Smooth muscle cell of the brain vasculature (primary cell): ENCODE data around the gene TANC1.

ENCODE experiments used
- DNase-seq: peaks from one replicate; pipeline ENCODE4 v3.0.0-alpha.2; 2012; ENCODE audit warnings: low read depth, low spot score

TANC1 gene

DNA sequence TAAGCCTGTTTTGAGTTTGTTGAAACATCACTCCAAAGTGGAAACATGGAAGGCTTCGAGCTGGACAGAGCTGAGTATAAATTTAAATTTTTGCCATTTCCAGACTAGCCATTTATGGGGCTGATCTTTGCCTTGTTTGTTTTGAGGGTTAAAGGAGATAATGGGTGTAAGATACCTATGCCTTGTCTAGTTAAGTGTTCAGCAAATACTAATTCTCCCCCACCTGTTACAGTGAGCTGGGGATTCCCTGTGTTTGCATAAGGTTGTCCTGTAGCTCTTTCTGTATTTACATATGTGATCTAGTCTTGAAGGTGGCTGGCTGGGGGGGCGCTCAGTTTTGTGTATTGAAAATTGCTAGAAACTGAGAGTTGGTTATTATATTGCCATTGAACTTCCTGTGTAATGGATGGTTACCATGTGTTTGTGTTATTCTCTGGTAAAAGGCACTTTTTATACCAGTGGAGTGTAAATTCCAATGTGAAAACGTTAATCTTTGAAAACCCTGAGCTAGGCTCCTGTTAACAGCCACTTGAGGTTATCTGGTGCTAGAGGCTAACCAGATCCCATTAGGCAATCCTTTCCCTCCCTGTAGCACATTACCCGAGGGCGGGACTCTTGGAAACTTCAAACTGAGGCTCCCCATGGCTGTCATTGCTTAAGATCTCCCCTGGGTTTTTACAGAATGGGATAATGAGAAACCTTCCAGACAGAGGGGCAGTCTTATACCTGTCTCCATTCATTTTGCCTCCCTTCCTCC is 26.7 kb downstream of the TANC1 start:
- DNase-seq = no peak

DNA sequence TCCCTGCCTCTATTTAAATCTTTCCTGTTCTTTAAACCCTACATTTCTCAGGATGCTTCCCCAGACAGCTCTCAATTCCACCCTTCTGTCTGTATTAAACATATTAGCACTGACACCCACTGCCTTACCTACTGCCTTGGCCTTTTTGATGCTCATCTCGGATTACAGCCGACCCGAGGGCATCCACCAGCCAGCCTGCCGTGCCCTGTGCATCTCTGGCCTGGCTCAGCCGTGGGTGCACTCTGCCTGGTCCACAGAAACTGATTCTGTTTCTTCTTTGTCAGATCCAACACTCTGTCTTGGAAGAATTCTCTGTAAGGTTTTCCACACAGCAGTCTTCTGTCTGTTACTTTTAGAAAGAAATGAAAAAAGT is 27.2 kb downstream of the TANC1 start:
- no peak for DNase-seq

DNA sequence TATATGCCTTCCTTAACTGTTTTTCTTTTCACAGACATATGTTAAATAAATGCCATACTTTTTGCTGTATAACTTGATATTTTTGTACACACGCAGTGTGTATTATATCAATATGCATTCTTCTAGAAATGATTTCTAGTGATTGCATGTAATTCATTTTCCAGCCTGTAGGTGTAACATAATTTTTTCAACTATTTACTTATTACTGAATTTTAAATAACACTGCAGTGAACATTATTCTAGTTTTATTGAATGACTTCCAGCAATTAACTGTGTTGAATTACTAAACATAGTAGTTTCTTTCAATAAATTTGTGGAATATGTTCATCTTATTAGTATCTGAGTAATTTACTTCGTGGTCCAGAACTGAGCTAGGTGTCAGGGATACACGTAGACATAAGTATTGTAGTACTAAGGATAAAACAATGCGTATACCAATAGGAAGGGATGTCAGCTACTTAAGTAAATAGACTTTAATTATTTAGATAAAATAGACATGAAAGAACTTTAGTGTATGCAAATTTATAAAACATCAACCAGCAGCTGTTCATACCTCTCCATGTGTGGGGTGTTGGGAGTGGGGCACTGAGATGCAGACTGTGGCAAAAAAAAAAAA is 28.0 kb downstream of the TANC1 start:
- no peak for DNase-seq

DNA sequence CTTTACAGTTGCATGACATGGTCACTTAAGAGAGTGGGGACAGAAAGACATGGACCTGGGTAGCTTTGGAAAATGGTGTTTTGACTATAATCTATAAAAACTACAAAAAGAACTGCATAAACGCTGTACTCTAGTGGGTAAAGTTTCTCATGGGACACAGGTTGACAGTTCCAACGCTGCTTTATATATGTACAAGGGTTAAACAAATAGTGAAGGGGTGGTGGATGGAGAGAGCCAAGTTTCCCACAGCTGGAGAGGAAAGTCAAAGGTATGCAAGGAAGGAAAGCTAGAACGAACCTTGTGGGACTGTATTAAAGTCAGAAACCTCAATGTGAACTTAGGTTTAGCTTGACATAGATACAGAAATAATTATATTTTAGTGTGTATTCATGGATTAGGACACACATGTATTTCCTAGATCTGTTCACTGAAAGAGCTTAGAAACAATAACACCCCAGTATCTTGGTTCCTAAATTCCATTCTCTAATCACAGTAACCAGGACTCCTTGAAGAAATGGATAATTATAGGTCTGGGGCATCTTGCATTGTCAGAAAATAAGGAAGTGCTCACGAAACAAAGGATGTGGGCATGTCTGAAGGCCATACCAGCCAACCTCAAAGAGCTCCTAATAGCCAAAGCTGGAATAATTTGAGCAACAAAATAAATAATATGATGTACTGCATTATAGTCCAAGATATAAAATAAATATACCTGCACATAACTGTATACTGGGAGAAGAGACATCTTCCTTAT is 28.8 kb downstream of the TANC1 start:
- DNase-seq = no peak

DNA sequence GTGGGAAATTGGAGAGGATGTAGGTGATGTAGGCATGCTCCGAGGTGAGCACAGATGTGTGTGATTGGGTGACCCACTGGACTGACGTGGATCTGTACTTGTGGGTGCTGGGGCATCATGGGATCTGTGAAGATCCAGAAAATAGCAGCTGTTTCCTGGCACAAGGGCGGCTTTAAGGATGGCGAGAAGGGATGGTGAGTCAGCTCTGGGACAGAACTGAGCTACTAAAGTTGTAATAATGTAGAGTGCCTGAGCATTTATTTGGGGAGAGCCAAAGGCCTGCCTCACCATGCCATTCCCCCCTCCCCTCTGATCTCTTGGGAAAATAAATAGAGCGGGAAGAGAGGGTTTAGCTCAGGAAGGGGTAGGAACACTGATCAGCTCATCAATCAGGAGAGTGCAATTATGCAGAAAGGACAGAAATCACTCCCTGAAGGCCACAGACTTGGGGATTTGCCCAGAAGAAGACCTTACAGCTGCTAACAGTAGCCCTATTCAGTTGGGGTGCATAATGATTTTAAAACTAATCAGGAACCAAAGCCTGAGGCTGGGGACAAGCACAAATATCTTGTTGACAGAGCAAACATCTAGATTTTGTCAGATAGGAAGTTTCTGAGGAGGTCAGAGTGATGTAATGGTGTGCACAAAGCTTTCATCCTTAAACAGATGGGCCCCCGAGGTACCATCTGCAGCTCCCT is 30.3 kb downstream of the TANC1 start:
- no peak for DNase-seq

DNA sequence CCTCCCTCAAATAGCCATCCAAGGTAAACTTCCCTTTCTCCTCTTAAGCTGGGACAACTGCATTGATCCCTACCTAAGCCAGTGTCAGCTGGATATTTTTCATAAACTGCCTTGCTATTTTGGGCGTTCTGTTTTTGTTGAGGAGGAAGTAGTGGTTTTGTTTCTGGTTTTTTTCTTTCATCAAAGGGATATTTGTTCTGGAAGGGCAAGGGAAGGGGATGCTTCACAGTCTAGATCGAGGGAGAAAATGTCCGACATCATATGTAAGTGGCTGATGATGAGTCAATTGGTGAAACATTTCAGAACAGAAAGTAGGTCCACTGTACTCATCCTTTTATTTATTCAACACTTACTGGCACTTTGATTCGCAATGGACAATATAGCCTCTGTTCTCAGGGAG is 31.0 kb downstream of the TANC1 start:
- no peak for DNase-seq

DNA sequence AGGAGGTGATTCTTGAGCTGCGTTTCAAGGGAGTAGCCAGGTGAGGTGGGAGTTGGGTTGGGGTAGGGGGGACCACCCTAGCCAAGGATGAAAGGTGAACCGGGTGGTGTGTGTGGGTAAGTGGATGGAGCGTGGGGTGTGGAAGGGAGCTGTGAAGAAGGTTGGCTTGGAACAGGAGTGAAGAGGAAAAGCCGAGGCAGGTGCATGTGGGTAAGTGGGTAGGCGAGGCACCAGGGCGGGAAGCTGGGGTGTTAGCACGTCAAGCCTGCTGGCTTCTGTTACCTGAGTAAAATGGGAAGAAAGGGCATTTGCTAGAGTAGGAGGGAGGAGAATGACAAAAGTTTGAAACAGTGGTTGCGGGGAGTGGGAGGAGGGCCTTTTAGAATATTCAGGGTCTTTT is 31.6 kb downstream of the TANC1 start:
- DNase-seq = no peak

DNA sequence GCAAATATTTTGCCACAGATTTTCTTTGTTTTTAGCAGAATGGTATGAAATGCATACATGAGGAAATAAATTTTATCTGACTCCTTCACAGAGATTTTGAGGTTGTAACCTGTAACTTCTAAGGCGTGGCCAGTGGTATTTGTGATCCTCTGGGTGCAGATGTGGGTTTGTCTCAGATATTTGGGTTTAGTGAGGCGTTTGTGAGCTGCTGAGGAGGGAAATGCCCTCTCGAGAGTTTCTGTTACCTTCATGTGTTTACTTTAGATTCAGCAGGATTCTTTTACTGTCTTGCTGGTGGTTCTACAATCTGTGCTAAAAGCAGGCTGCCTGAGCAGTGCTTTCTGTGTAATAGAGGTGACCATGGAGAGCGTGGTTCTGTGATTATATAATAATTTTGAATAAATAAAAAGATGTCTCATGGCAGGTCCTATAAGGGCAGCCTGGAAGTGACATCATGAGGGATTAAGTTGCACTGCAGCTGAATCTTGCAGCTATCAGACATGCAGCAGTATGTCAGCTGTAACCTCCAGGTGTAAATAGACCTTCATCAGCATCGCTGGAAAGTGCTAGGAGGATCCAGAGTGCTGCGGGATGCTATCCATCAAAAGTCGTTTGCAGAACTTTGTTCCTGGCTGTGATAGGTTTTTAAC is 34.1 kb downstream of the TANC1 start:
- DNase-seq = no peak

DNA sequence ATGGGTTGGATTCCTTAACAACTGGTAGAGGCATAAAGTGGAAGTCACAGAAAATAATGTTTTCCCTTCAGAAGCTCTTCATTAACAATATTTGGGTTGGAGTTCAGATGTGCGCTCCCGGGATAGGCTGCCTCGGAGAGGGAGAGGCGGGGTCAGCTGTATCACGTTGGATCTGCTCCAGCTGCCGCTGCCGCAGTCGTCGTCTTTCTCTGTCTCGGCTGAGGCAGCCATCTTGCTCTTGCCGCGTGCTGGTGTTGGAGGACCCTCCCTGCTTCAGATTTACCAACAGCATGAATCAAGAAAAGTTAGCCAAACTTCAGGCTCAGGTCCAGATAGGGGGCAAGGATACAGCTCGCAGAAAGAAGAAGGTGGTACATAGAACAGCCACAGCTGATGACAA is 35.1 kb downstream of the TANC1 start:
- DNase-seq = no peak

DNA sequence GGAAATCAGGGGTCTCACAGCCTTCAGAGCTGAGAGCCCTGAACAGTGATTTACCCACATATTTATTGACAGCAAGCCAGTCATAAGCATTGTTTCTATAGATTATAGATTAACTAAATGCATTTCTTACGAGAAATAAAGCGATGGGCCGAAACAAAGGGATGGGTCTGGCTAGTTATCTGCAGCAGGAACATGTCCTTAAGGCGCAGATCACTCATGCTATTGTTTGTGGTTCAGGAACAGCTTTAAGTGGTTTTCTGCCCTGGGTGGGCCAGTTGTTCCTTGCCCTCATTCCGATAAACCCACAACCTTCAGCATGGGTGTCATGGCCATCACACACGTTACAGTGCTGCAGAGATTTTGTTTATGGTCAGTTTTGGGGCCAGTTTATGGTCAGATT is 36.4 kb downstream of the TANC1 start:
- no peak for DNase-seq

DNA sequence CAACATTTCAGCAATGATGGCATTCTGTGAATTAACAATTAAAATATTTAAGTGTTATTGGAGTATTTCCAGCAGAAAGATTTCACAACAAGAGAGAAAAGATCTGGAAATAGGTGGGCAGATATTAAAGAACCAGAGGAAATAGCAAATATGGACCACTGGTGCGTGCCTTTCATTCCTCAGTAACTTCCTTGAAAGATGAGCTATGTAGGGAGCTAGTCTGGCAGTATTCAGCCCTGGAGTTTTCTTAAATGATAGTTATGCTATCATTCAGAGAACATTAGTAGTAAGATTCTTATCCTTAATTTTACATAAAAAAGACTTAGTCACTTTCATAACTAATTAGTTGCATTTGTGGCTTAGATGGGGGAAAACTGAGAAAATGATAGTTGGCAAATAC is 41.5 kb downstream of the TANC1 start:
- no peak for DNase-seq

DNA sequence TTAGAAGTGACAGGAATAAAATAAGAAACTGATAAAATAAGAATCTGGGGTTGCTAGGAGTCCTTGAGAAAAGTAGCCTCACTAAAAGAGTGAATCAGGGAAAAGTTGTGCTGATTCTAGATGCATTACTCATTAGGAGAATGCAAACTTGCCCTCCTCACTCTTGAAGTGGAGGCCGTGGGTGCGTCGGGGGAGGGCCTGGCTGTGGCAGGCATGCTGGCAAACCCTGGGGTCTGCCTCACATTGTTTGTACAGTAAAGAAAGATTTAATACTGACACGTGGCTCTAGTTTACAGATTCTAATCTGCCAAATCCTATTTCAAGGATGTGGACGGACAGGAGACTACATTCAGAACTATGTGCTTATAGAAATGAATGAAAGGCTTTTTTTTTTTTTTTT is 41.9 kb downstream of the TANC1 start:
- DNase-seq = no peak

DNA sequence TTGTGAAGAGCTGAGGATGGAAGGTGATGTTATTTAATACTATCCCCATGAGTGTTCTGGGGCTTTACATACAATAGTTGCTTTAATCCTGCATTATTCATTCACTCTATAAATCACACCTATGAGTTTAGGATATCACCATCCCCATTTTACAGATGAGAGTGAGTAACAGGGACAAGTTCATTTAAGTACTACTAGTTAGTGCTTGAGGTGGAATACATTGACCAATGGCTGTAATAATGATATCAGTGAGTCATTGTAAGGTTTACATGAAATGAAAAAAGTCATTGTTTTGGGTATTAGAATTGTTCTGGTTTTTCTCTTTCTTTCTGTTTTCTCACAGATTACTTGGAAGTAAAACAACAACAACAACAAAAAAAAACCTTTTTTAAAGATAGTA is 42.5 kb downstream of the TANC1 start:
- DNase-seq = no peak

DNA sequence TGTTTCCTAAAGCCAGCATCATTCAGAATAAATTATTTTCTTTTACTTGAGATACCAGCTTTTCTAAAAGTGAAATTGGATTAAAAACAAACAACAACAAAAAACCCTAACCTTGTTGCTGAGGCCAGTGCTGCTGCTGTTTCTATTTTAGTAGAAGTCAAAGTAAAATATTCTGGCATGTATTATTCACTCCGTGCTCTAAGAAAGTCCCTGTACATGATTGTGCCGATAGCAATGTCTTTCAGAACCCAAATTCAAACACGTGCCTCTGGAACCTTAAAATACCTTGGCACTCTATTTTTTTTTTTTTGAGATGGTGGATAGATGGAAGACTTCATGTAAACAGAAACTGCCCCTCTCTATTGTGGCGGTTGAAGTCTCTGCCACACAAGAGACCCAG is 43.7 kb downstream of the TANC1 start:
- DNase-seq = no peak

DNA sequence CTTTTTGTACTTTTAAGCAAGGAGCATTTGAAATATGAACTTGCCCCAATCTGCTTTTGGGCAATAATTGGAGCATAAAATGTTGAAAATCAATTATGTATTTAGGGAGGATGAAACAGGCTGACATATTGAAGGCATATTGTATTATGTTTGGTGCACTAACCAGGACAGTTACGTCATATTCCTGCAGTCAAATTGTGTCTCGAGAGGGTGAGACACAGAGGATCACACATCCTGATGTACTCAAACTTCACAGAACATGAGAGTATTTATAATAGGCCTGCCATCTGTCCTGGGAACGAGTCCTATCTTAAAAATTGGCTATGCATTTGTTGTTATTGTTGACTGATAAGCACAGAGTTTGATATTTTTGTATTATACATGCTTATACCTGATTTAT is 44.7 kb downstream of the TANC1 start:
- DNase-seq = no peak

DNA sequence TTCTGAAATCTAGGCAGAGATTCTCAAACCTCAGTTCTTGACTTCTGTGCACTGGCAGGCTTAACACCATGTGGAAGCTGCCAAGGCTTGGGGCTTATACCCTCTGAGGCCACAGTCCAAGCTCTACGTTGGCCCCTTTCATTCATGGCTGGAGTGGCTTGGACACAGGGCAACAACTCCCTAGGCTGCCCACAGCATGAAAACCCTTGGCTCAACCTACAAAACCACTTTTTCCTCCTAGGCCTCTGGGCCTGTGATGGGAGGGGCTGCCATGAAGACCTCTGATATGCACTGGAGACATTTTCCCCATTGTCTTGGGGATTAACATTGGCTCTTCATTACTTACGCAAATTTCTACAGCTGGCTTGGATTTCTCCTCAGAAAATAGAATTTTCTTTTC is 46.7 kb downstream of the TANC1 start:
- DNase-seq = no peak

DNA sequence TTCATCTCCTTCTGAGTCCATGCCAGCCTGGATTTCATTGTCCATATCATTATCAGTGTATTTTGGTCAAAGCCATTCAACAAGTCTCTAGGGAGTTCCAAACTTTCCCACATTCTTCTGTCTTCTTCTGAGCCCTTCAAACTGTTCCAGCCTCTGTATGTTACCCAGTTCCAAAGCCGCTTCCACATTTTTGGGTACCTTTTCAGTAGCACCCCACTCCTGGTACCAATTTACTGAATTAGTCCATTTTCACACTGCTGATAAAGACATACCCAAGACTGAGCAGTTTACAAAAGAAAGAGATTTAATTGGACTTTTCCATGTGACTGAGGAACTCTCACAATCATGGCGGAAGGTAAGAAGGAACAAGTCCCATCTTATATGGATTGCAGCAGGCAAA is 47.4 kb downstream of the TANC1 start:
- no peak for DNase-seq

DNA sequence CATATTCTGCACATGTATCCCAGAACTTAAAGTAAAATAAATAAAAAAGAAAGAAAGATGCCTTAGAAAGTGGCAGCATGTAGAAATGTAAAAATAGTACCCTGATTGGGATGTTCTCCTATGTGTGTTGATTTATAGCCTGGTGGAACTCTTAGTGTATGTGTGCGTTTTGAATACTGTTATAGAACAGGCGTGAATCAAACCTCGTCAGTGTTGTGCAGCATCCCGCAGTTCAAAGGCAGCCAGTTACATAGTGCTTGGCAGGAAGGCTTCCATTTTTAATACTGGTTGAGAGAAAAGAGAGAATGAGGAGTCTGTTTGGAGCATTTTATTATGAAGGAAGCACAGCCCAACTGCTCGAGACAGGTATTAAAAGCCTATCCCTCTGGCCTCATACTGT is 49.4 kb downstream of the TANC1 start:
- no peak for DNase-seq

DNA sequence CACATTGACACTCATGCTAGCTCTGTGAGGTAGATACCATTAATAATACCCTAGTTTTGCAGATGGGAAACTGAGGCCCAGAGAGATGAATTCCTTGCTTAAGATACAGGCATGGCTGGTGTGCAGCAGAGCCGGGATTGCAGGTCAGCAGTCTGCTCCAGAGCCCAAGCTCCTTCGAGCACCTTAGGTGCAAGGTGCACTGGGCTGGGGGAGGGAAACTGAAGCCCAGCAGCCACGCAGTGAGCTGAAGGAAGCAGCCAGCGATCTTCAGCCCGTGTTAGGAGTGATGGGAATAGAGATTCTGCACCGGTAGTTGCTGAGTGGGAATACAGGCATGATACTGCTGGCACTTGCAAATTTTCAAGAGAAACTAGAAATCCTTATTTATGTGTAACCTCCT is 50.6 kb downstream of the TANC1 start:
- no peak for DNase-seq

DNA sequence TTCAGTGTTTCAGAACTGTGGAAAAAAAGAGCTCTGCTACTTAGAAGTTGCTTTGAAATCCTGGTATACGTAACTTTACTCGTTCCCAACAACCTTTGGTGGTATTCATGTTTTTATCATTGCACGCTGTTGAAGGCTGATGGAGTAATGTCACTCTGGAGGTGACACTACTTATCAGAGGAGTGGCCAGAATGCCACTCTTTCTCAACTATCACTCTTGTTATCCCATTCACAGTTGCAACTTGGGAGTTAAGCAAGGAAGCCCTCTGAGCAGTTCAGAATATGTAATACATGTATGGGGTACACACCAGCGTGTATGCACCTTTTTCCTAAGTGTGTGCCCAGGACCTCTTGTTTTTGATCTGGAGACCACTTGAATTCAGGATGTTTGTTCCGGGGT is 53.6 kb downstream of the TANC1 start:
- DNase-seq = no peak

DNA sequence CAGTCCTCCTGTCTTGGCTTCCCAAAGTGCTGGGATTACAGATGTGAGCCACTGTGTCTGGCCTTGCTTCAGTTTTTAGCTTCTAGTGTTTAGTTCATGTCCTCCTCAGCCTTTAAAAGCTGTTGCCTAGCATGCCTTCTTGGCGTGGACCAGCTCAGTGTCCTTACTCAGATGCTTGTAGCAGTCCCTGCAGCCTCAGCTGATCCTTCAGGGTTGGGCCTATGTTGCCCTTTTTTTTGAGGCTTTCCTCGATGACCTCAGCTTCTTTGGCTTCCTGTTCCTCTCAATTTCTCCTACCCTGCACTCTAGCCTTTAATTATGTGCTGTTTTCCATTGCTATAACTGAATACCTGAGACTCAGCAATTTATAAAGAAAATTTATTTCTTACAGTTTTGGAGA is 57.7 kb downstream of the TANC1 start:
- DNase-seq = no peak

DNA sequence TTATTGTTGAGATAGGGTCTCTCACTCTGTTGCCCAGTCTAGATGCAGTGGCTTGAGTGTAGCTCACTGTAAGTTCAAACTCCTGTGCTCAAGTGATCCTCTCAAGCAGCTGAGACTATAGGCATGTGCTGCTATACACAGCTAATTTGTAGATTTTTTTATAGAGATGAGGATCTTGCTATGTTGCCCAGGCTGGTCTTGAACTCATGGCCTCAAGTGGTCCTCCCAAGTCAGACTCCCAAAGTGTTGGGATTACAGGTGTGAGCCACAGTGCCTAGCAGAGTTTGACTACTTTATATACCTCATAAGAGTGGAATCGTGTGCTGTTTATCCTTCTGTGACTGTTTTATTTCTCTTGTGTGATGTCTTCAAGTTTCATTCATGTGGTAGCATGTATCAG is 60.3 kb downstream of the TANC1 start:
- DNase-seq = no peak
